ENCODE measurements around the gene TBCD.

Gene TBCD

GRCh38 chr17:82979718-82980117, 227.9 kb downstream of the TBCD start:
- TF ChIP-seq CTCF (IDR thresholded peaks at IDR 0.05; ENCODE audit: low read depth, low read length), result no peak
- no peak for TF ChIP-seq EZH2phosphoT487 (IDR thresholded peaks at IDR 0.05; ENCODE audit: low read depth)
- Histone ChIP-seq H3K36me3 (replicated peaks; ENCODE audit: low read depth, low read length) (no peaks in the 10 kb centered on the region), H2AFZ (ENCODE audit: low read depth, low read length) (no peak overlapping the region), H3K4me1 (ENCODE audit: low read length) (peaks cover 42% of the 10 kb centered on the region), H3K9me3 (ENCODE audit: insufficient read depth, low read length) (no peaks in the 10 kb centered on the region), H3K9ac (ENCODE audit: low read length) (no peak overlapping the region), H3K27me3 (ENCODE audit: low read depth, low read length) (no peaks in the 10 kb centered on the region), H3K79me2 (ENCODE audit: low read length) (no peaks in the 10 kb centered on the region), H3K4me3 (ENCODE audit: low read length) (no peak overlapping the region), H3K4me2 (ENCODE audit: low read length) (no peak overlapping the region), H4K20me1 (ENCODE audit: insufficient read depth, low read length) (no peaks in the 10 kb centered on the region), H3K27ac (ENCODE audit: low read length) (no peak overlapping the region)

DNA sequence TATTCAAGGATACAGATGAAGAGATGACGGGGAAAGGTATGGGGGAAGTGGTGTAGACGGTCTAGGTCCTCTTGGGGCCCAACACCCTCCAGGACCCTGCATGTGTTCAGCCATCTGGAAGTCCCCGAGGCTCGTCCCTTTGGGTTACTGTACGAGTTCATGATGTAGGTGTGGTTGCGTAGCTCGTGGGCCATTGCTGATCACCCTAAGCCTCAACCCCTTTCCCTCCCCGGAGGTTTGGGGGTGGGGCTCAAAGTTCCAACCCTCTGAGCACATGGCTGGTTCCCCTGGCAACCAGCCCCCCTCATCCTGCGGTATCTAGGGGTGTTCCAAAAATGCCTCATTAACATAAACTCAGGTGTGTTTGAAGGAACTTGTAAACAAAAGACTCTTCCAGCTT, 228.8 kb downstream of the TBCD start:
- H3K4me1 ChIP-seq (ENCODE audit: low read length), result peaks cover 47% of the 10 kb centered on the region
- no peak overlapping the region for H3K27ac ChIP-seq (ENCODE audit: low read length)
- TF ChIP-seq EZH2phosphoT487 (IDR thresholded peaks at IDR 0.05; ENCODE audit: low read depth) (no peak), CTCF (IDR thresholded peaks at IDR 0.05; ENCODE audit: low read depth, low read length) (no peak)
- no peaks in the 10 kb centered on the region for H3K36me3 ChIP-seq (replicated peaks; ENCODE audit: low read depth, low read length)
- H3K9ac ChIP-seq (ENCODE audit: low read length), result no peak overlapping the region
- no peaks in the 10 kb centered on the region for H3K9me3 ChIP-seq (ENCODE audit: insufficient read depth, low read length)
- H3K4me2 ChIP-seq (ENCODE audit: low read length), result peak overlapping the region; percentile 8; the same call in 1 of the 2 replicates
- H3K27me3 ChIP-seq (ENCODE audit: low read depth, low read length), result no peaks in the 10 kb centered on the region
- H3K4me3 ChIP-seq (ENCODE audit: low read length), result no peak overlapping the region
- H4K20me1 ChIP-seq (ENCODE audit: insufficient read depth, low read length), result no peaks in the 10 kb centered on the region
- no peak overlapping the region for H2AFZ ChIP-seq (ENCODE audit: low read depth, low read length)
- no peaks in the 10 kb centered on the region for H3K79me2 ChIP-seq (ENCODE audit: low read length)

DNA sequence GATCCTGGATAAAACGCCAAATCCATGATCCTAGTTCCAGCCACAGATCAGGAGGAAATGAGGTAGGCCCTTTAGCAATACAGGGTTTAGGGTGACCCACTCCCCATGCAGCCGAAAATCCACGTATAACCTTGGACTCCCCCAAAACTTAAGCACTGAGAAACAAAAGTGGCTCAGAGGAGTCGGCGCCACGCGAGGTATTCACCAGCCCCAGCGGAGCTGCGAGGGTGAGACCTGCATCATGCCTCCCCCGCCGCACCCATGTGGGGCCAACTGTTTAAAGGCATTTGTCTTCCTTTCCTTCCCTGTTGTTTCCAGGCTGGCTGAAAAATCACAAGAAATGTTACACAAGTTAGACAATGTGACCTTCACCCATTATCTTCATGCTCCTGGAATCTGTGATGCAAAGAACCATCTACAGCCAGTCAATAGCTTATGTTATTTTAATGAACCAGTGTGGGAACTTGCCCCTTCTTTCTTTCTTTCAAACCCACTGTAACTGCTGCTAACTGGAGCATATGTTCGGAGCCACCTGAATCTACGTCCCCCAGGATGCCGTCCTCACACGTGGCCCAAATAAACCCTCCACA, 229.4 kb downstream of the TBCD start:
- Histone ChIP-seq H4K20me1 (ENCODE audit: insufficient read depth, low read length) (no peaks in the 10 kb centered on the region), H3K4me3 (ENCODE audit: low read length) (no peak overlapping the region), H2AFZ (ENCODE audit: low read depth, low read length) (no peak overlapping the region)

More for the DNA sequence above, 229.4 kb downstream of the TBCD start:
- H3K4me1 ChIP-seq (ENCODE audit: low read length), result peaks cover 47% of the 10 kb centered on the region
- no peaks in the 10 kb centered on the region for H3K27me3 ChIP-seq (ENCODE audit: low read depth, low read length)
- H3K36me3 ChIP-seq (replicated peaks; ENCODE audit: low read depth, low read length), result no peaks in the 10 kb centered on the region
- no peaks in the 10 kb centered on the region for H3K79me2 ChIP-seq (ENCODE audit: low read length)
- TF ChIP-seq EZH2phosphoT487 (IDR thresholded peaks at IDR 0.05; ENCODE audit: low read depth), result no peak
- no peak for TF ChIP-seq CTCF (IDR thresholded peaks at IDR 0.05; ENCODE audit: low read depth, low read length)
- H3K4me2 ChIP-seq (ENCODE audit: low read length), result peak overlapping the region; percentile 8; the same call in 1 of the 2 replicates
- H3K27ac ChIP-seq (ENCODE audit: low read length), result no peak overlapping the region
- no peaks in the 10 kb centered on the region for H3K9me3 ChIP-seq (ENCODE audit: insufficient read depth, low read length)
- no peak overlapping the region for H3K9ac ChIP-seq (ENCODE audit: low read length)

All from OCI-LY3 (cell line).